HAP-1 (cell line): ENCODE measurements around the gene HOXC9.
A peak's percentile ranks its signal among the peaks of the same experiment; 100 is the strongest.

Experiments
- DNase-seq, 2 experiments: peaks; one replicate each; pipeline ENCODE4 v3.0.0-alpha.2; 2016 to 2020; ENCODE audit warnings: low spot score in 2 of 2
- H3K27me3 ChIP-seq: fragments of 250-450 bp; sonication (Bioruptor Pico); 2 replicates; pipeline ENCODE4 v1.5.1; 2020; ENCODE audit warnings: low read depth, mild to moderate bottlenecking, moderate library complexity
- H3K36me3 ChIP-seq: fragments of 250-450 bp; sonication (Bioruptor Pico); replicated peaks from 2 replicates; pipeline ENCODE4 v1.5.1; 2020; ENCODE audit warnings: mild to moderate bottlenecking
- H3K4me1 ChIP-seq: fragments of 250-450 bp; sonication (Bioruptor Pico); 2 replicates; pipeline ENCODE4 v1.5.1; 2020; ENCODE audit warnings: mild to moderate bottlenecking
- H3K4me3 ChIP-seq: fragments of 250-450 bp; sonication (Bioruptor Pico); 2 replicates; pipeline ENCODE4 v1.5.1; 2020; ENCODE audit warnings: mild to moderate bottlenecking, moderate library complexity
- H3K9me3 ChIP-seq: fragments of 250-450 bp; sonication (Bioruptor Pico); 2 replicates; pipeline ENCODE4 v1.5.1; 2020; ENCODE audit warnings: mild to moderate bottlenecking, moderate library complexity
- in situ Hi-C: fragments of 300-500 bp; cut with MboI; formaldehyde crosslinking; loops from 3 replicates; pipeline ENCODE4 v1.14.3; 2020; ENCODE audit warnings: low sequenced_read_pairs, inconsistent platforms, mixed read lengths

Gene HOXC9

GRCh38 chr12:54009171-54010052 is 9.5 kb downstream of the HOXC9 start:
- Histone ChIP-seq H3K9me3 (no peaks in the 10 kb centered on the region), H3K4me1 (peaks cover 21% of the 10 kb centered on the region), H3K36me3 (no peaks in the 10 kb centered on the region), H3K27me3 (no peaks in the 10 kb centered on the region), H3K4me3 (peak overlapping the region; percentile 45)
- in situ Hi-C loops: loop anchor here (5.0 kb wide), 1 partner anchor 193 kb away; no protein-coding TSS in a partner anchor
- DNase-seq: peak in 1 of 2 experiments; percentile 52

GRCh38 chr12:54010053-54010971 is 10.4 kb downstream of the HOXC9 start:
- no peaks in the 10 kb centered on the region for H3K36me3 ChIP-seq
- no peak for DNase-seq
- peaks cover 19% of the 10 kb centered on the region for H3K4me1 ChIP-seq
- no peaks in the 10 kb centered on the region for H3K27me3 ChIP-seq
- in situ Hi-C loops: no loop called here
- peak overlapping the region; percentile 45 for H3K4me3 ChIP-seq
- no peaks in the 10 kb centered on the region for H3K9me3 ChIP-seq

GRCh38 chr12:54010972-54011664 is 11.2 kb downstream of the HOXC9 start:
- Histone ChIP-seq H3K4me1 (peaks cover 23% of the 10 kb centered on the region), H3K4me3 (peak overlapping the region; percentile 45)
- in situ Hi-C loops: no loop called here

GRCh38 chr12:54011665-54012532 is 11.9 kb downstream of the HOXC9 start:
- Histone ChIP-seq H3K36me3 (no peaks in the 10 kb centered on the region), H3K9me3 (no peaks in the 10 kb centered on the region), H3K4me1 (peaks cover 20% of the 10 kb centered on the region), H3K4me3 (no peak overlapping the region), H3K27me3 (no peaks in the 10 kb centered on the region)
- in situ Hi-C loops: no loop called here
- no peak for DNase-seq

More at GRCh38 chr12:54010972-54011664, 11.2 kb downstream of the HOXC9 start:
- Histone ChIP-seq H3K9me3 (no peaks in the 10 kb centered on the region), H3K36me3 (no peaks in the 10 kb centered on the region), H3K27me3 (no peaks in the 10 kb centered on the region)
- no peak for DNase-seq

GRCh38 chr12:54012631-54013409 is 12.9 kb downstream of the HOXC9 start:
- no peaks in the 10 kb centered on the region for H3K9me3 ChIP-seq
- in situ Hi-C loops: no loop called here
- H3K27me3 ChIP-seq: no peaks in the 10 kb centered on the region
- H3K4me3 ChIP-seq: no peak overlapping the region
- no peaks in the 10 kb centered on the region for H3K36me3 ChIP-seq
- DNase-seq: no peak
- H3K4me1 ChIP-seq: peaks cover 20% of the 10 kb centered on the region

GRCh38 chr12:54014377-54015017 is 14.5 kb downstream of the HOXC9 start:
- Histone ChIP-seq H3K27me3 (no peaks in the 10 kb centered on the region), H3K9me3 (no peaks in the 10 kb centered on the region), H3K4me3 (no peak overlapping the region), H3K4me1 (peaks cover 27% of the 10 kb centered on the region), H3K36me3 (no peaks in the 10 kb centered on the region)
- DNase-seq: no peak
- in situ Hi-C loops: no loop called here

- Histone ChIP-seq H3K4me3 (no peak overlapping the region), H3K36me3 (no peaks in the 10 kb centered on the region), H3K27me3 (no peaks in the 10 kb centered on the region), H3K4me1 (peaks cover 23% of the 10 kb centered on the region), H3K9me3 (no peaks in the 10 kb centered on the region)
- no peak for DNase-seq
- in situ Hi-C loops: no loop called here
These were observed 15.3 kb downstream of the HOXC9 start for GRCh38 chr12:54015018-54015931.

GRCh38 chr12:54016051-54016450 is 16.1 kb downstream of the HOXC9 start:
- Histone ChIP-seq H3K9me3 (no peaks in the 10 kb centered on the region), H3K4me1 (peaks cover 22% of the 10 kb centered on the region), H3K4me3 (peak overlapping the region; percentile 60), H3K27me3 (no peaks in the 10 kb centered on the region), H3K36me3 (no peaks in the 10 kb centered on the region)
- no peak for DNase-seq
- in situ Hi-C loops: no loop called here

GRCh38 chr12:54016478-54016964 is 16.6 kb downstream of the HOXC9 start:
- Histone ChIP-seq H3K9me3 (no peaks in the 10 kb centered on the region), H3K4me1 (peaks cover 18% of the 10 kb centered on the region), H3K36me3 (no peaks in the 10 kb centered on the region), H3K4me3 (peak overlapping the region; percentile 60), H3K27me3 (no peaks in the 10 kb centered on the region)
- peak; percentile 69 to 76 for DNase-seq
- in situ Hi-C loops: no loop called here

- H3K36me3 ChIP-seq: no peaks in the 10 kb centered on the region
- peaks cover 17% of the 10 kb centered on the region for H3K4me1 ChIP-seq
- H3K4me3 ChIP-seq: peak overlapping the region; percentile 60
- in situ Hi-C loops: no loop called here
- H3K9me3 ChIP-seq: no peaks in the 10 kb centered on the region
- DNase-seq: peak; percentile 63 to 67
- H3K27me3 ChIP-seq: no peaks in the 10 kb centered on the region
These were observed 17.2 kb downstream of the HOXC9 start for GRCh38 chr12:54017027-54017788.
